ENCODE results near the gene NSL1.
"Not testable (repeated sequence)": the region's sequence is repeated elsewhere in the genome, so short reads cannot be mapped to it uniquely, and the experiment has no call there.

Gene NSL1

DNA sequence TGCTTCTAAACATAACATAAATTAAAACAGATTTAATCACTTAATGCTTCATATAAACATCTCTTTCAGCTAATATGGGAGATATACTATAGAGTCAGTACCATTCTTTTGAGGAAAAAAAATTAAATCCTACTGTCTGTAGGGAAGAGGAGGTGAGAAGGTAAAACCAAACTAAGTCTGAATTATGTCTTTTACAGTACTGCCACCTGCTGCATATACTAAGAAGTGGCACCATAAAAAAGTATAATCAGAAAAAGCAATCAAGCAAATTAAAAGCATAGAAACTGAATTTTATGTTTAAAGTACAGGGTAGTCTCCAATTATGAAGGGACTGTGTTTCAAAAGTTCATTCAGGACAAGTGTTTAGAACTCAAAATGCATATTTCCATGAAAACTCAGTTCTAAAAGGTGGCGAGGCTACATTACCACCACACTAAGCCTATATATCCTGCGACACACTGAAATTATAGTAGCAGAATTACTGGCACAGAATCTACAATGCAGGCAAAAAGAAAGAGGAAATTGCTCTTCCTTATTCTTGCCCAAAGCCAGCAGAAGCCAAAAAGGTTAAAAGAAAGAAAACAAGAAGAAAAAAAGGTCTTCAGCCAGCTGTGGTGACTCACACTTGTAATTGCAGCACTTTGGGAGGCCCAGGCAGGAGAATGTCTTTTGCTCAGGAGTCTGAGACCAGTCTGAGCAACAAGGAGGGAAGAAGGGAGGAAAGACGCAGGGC, 9.0 kb downstream of the NSL1 start:
- peak; percentile 20 for DNase-seq

DNA sequence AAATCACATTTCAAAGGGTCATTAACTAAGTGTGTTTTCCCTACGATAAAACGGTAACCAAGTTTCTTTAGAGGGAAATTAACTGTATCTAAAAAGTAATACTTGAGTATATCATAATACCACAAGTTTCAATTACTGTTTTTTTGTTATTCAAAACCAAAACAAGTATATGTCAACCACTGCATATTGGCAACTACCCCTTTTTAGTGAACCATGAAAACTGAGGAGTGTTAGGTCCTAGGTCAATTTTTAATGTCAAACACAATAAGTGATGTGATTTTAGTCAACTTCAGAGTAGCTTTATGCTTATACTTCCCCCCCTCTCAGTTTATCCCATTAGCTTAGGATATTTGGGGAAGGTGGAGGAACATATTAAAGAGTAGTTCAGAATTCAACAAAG, 10.4 kb downstream of the NSL1 start:
- no peak for DNase-seq

DNA sequence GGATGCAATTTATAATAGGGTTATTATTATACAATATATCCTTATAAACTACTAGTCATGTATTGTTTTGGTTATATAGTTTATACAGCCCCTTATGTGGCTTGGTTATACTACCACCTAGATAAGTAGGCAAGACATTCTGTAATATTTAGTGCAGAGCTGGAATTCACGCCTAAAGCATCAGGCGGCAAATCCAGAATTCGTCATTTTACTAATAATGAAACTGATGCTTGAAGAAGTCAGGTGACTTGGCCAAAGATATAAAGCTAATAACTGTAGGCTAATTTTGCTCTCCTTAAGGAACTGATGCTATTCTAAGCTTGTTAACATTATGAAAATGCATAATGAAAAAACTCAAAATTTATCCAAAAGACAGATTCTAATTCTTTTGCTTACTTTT, 10.8 kb downstream of the NSL1 start:
- no peak for DNase-seq

- DNase-seq, result not testable (repeated sequence)
Observed at GRCh38 chr1:212779086-212779485, 12.5 kb downstream of the NSL1 start.

GRCh38 chr1:212777151-212777550, 14.4 kb downstream of the NSL1 start:
- no peak for DNase-seq

DNA sequence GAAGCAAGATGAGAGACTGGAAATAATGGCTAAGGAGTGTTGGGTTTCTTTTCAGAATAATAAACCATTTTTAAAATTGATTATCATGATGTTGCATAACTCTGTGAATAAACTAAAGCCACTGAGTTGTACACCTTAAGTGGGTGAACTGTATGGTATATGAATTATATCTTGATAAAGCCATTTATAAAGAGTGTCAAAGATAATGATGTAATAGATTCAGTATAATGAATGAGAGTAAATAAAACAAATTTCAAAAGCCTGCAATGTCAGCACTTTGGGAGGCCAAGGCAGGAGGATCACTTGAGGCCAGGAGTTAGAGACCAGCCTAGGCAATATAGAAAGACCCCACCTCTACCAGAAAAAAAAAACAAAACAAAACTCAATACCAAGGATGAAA, 16.3 kb downstream of the NSL1 start:
- DNase-seq, result no peak

GRCh38 chr1:212774584-212774983, 17.0 kb downstream of the NSL1 start:
- peak; percentile 26 for DNase-seq

GRCh38 chr1:212773011-212773410, 18.6 kb downstream of the NSL1 start:
- no peak for DNase-seq

- no peak for DNase-seq
Observed at GRCh38 chr1:212771341-212771740, 20.2 kb downstream of the NSL1 start.

- DNase-seq, result no peak
Observed at GRCh38 chr1:212769459-212770167, 22.0 kb downstream of the NSL1 start.

GRCh38 chr1:212766825-212767224, 24.8 kb downstream of the NSL1 start:
- not testable (repeated sequence) for DNase-seq

- not testable (repeated sequence) for DNase-seq
Observed at GRCh38 chr1:212764718-212765281, 26.8 kb downstream of the NSL1 start.

DNA sequence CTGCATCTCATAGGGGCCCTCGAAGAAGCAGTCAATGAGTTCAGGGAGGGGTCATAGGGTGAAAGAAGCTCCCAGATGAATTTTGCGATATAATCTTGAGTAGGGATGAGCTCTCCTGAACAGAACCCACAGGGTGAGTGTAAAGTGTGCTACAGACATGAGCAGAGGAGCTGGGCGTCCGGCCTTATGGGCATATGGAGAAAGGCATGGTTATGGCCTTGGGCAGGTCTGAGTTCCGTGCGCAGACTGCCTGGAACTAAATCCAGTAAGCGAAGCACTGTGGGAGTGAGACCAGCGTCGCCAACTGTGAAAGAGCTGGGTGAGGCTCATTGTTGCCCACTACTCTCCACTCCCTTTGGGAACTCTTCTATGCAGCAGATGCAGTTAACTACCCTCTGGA, 28.7 kb downstream of the NSL1 start:
- no peak for DNase-seq

DNA sequence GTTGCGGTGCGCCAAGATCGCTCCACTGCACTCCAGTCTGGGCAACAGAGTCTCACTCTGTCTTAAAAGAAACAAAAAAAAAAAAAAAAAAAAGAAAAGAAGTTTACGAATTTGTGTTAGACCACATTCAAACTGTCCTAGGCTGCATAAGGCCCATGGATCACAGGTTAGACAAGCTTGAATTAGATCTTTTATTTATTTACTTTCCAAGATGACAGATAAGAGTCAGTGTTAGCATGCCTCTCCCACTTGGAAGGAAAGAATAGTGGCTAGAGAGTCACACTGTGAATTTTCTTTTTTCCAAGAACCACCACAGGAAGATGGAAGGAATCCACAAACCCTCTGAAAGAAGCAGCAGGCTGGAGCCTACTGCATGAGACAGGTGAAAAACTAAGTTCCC, 29.3 kb downstream of the NSL1 start:
- DNase-seq, result no peak

DNA sequence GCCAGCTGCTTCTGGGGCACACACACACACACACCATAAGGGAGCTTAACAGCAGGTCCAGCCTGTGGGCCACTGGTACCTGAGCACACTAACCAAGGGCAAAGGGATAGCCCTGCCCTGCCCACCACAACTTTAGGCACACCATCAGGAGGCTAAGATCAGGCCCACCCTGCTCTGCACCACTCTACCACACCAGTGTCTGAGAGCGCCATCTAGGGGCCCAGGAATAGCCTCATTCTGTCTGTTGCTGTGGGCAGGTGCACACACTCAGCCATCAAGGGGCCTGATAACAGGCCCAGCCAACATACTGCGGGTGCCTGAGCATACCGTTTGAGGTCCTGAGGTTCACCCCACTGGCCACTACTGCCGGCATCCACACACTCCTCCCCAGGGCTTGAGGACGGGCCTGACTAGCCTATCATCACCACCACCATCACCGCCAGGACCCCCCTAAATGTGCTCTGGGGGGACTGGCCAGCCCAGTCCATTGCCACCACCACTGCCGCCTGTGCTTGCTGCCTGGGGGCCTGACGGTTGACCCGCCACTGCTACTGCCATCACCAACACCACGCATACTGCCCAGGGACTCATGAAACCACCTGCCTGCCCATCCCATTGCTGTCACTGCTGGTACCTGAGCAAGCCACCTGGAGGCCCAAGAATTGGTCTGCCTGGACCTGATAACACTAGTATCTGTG, 31.3 kb downstream of the NSL1 start:
- no peak for DNase-seq

DNA sequence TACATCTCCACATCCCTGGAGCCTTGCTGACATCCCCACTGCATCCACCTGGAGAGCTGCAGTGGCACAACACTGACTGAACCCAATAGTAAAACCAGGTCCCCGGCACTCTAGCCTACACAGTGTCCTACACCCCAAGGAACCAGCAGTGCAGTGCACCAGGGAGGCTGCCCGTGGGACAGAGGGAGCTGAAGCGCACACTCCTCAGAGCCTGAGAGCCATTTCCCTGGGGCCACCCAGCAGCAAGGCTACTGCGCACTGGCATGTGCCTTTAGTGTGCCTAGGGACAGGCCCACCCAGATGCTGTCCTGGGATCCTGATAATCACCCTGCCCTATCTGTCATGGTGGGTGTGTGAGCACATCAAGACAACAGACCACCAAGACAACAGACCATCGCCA, 31.9 kb downstream of the NSL1 start:
- no peak for DNase-seq

DNA sequence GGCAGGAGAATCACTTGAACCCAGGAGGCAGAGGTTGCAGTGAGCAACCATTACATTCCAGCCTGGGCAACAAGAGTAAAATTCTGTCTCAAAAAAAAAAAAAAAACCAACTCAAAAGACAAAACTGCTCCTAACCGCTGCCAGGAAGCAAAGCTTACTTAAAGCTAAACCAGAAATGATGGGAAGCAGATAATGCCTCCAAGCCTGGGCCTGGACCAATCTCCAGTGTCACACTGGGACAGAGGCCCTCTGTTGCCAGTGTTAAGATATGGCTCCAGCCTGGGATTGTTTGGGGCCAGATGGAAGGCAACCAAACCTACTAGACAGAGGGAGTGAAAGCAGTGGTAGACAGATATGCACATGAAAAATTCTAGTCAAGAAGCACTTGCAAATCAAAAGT, 36.9 kb downstream of the NSL1 start:
- no peak for DNase-seq

- no peak for DNase-seq
Observed at GRCh38 chr1:212754193-212754592, 37.4 kb downstream of the NSL1 start.

GRCh38 chr1:212753749-212754148, 37.8 kb downstream of the NSL1 start:
- DNase-seq, result no peak

DNA sequence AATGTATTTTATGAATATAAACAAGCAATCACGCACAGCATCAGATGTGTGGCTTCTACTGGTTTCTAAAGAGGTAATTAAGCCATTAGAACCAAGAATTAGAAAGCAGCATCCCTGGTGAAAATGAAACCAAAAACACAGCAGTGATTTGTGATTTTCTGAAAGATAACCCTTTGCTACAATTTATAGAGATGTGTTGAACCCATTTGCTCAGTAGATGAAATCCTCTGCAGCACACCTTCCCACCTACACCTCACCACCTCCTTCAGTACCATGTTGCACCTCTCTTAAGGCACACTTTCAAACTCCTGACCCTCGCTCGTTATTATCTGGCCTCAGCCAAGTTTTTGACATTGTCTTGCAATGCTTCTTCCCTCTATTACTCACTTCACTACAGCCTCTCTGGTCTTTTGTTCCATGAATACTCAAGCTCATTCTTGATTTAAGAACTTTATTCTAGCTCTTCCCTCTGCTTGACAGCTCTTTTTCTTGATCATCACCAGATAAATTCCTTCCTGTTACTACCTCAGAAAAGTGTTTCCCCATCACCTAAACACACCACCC, 38.6 kb downstream of the NSL1 start:
- no peak for DNase-seq

GRCh38 chr1:212752252-212752933, 39.2 kb downstream of the NSL1 start:
- DNase-seq, result no peak

DNA sequence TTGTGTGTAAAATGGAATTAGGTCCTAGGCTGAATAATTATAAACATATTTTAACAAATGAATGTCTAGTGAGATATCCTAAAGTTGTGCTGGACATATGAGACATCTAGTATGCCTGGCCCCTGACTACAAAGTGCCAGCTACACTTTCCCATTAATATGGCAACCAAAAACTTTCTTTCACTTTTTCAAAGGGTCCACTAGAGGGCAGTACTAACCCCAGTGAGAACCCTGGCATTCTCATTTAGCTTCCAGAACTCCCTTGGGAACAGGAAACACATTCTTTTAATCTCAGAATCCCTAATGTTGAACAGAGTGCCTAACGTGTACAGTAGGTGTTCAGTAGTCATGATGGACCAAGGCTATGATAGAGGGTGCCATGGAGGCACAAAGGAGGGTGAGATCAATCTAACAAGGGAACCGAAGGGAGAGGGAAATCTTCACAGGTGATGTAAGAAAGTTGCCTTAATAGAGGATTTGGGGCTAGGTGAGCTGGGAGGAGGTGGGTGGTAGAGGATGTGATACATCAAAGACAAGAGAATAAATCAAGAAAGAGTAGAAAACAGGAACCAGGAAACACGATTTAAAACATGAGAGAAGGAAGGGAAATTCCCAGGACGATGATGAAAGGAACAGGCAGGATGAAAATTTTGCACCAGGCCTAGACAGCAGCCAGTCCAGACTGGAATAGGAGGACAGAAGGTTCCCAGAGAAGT, 41.6 kb downstream of the NSL1 start:
- DNase-seq, result peak; percentile 66
